ENCODE measurements around the gene TYRP1.

The TYRP1 gene

DNA sequence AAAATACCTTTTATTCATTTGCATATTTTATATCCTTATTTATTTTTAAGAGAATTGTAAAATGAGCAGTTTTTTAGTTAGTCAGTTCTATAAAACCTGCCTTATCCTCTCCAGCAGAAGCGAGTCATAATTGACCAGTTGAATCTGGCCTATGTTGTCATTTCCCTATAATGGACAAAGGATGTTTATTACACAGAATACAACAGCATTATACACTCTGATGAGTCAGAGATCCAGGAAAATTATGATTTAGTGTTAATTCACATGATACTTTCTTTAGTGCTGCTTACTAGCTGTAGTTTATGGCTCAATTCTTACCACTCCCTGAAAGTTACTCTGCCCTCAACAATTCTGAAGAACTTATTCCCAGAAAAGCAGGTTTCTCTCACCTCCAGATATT lies 54.8 kb downstream of the TYRP1 start:
- TF ChIP-seq, protein P1, sequence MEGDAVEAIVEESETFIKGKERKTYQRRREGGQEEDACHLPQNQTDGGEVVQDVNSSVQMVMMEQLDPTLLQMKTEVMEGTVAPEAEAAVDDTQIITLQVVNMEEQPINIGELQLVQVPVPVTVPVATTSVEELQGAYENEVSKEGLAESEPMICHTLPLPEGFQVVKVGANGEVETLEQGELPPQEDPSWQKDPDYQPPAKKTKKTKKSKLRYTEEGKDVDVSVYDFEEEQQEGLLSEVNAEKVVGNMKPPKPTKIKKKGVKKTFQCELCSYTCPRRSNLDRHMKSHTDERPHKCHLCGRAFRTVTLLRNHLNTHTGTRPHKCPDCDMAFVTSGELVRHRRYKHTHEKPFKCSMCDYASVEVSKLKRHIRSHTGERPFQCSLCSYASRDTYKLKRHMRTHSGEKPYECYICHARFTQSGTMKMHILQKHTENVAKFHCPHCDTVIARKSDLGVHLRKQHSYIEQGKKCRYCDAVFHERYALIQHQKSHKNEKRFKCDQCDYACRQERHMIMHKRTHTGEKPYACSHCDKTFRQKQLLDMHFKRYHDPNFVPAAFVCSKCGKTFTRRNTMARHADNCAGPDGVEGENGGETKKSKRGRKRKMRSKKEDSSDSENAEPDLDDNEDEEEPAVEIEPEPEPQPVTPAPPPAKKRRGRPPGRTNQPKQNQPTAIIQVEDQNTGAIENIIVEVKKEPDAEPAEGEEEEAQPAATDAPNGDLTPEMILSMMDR (IDR thresholded peaks at IDR 0.05; ENCODE audit: insufficient read depth, missing control alignments), result no peak
- FAIRE-seq (no peak), DNase-seq (ENCODE audit: insufficient read length, low spot score) (no peak)

DNA sequence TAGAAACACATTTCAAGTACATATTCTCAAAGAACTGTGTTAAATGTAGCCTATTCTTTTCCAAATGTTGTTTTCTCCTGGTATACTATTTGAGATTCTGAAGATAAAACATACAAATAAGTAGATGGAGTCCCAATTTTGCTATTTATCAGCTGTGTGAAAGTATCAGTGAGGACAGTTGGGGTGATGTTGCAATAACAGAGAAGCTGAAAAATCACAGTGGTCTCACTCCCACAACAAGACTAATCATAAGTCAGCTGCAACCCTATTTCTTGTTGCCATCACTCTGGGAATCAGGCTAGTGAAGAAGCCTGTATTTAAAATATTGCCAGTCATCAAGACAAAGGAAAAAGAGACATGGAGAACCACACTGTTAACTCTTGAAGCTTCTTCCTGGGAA lies 55.8 kb downstream of the TYRP1 start:
- TF ChIP-seq, protein P1 (IDR thresholded peaks at IDR 0.05; ENCODE audit: insufficient read depth, missing control alignments), result no peak
- FAIRE-seq (no peak), DNase-seq (ENCODE audit: insufficient read length, low spot score) (no peak)

DNA sequence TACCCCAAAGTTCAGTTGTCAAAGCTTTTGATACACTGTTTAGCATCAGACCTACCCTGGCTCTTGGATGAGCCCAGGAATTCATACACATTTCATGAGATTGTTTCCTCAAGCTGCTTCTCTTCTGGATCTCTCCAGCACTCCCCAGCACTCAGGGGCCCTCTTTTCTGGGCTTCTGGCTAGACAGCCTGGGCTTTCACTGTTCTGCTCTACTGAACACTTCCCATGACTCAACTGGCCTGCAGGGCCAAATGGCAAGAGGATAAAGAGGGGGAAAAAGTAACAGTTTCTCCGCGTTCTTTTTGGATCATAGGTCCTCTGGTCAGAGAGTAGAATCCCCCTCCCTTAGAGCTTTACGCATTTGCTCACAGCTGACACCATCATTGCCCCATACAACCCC lies 60.7 kb downstream of the TYRP1 start:
- DNase-seq (ENCODE audit: insufficient read length, low spot score) (no peak), FAIRE-seq (no peak)
- TF ChIP-seq, protein P1 (IDR thresholded peaks at IDR 0.05; ENCODE audit: insufficient read depth, missing control alignments), result no peak

DNA sequence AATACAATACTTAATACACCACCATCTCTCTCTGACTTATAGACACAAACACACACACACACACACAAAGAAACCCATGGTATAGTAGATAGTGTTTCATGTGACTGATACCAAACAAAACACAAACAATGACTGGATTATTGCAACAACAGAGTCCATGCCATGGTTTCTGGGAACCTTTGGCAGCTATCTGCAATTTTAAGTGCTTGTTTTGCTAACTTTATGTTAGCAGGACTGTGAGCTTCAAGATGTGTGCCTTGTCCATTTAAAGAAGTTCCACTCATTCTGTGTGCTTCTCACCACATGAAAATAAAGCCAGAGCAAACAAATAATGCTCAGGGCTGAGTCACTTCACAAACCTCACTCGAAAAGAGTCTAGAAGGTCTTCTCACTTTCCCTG lies 66.6 kb downstream of the TYRP1 start:
- DNase-seq (ENCODE audit: insufficient read length, low spot score) (no peak), FAIRE-seq (no peak)
- TF ChIP-seq, protein P1 (IDR thresholded peaks at IDR 0.05; ENCODE audit: insufficient read depth, missing control alignments), result no peak

All from D721Med (cell line).